Stimulated activated CD4-positive, alpha-beta T cell treated with anti-CD3 and anti-CD28 coated beads, TNF-alpha, amount 100 ng/mL, for 48 hours (primary cell): ENCODE results near the gene SPAG16.

ENCODE experiments used
- DNase-seq, 3 donors: peaks; one replicate each; pipeline ENCODE4 v3.0.0-alpha.2; 2020; ENCODE audit warnings: low read depth in 3 of 3

The SPAG16 gene

GRCh38 chr2:214076527-214076926 lies 792.3 kb downstream of the SPAG16 start:
- DNase-seq = no peak

GRCh38 chr2:214077727-214078126 lies 793.5 kb downstream of the SPAG16 start:
- no peak for DNase-seq

GRCh38 chr2:214079032-214079431 lies 794.8 kb downstream of the SPAG16 start:
- DNase-seq = no peak

- no peak for DNase-seq
Measured at GRCh38 chr2:214088536-214088935, 804.3 kb downstream of the SPAG16 start.

GRCh38 chr2:214096208-214096715 lies 812.0 kb downstream of the SPAG16 start:
- DNase-seq = no peak

GRCh38 chr2:214098811-214099210 lies 814.5 kb downstream of the SPAG16 start:
- no peak for DNase-seq

GRCh38 chr2:214100488-214100887 lies 816.2 kb downstream of the SPAG16 start:
- no peak for DNase-seq

- DNase-seq = no peak
Measured at GRCh38 chr2:214103276-214104001, 819.2 kb downstream of the SPAG16 start.

- no peak for DNase-seq
Measured at GRCh38 chr2:214104219-214104618, 820.0 kb downstream of the SPAG16 start.

- no peak for DNase-seq
Measured at GRCh38 chr2:214104967-214105366, 820.7 kb downstream of the SPAG16 start.

- no peak for DNase-seq
Measured at GRCh38 chr2:214107726-214108125, 823.5 kb downstream of the SPAG16 start.

GRCh38 chr2:214108598-214108997 lies 824.3 kb downstream of the SPAG16 start:
- DNase-seq = no peak

GRCh38 chr2:214117054-214117453 lies 832.8 kb downstream of the SPAG16 start:
- DNase-seq = no peak

- DNase-seq = no peak
Measured at GRCh38 chr2:214126135-214126534, 841.9 kb downstream of the SPAG16 start.

GRCh38 chr2:214127170-214127569 lies 842.9 kb downstream of the SPAG16 start:
- no peak for DNase-seq

GRCh38 chr2:214127571-214127970 lies 843.3 kb downstream of the SPAG16 start:
- DNase-seq = no peak

GRCh38 chr2:214128040-214128439 lies 843.8 kb downstream of the SPAG16 start:
- DNase-seq = no peak

- no peak for DNase-seq
Measured at GRCh38 chr2:214130114-214130513, 845.9 kb downstream of the SPAG16 start.

GRCh38 chr2:214135966-214136365 lies 851.7 kb downstream of the SPAG16 start:
- no peak for DNase-seq

GRCh38 chr2:214138779-214139178 lies 854.5 kb downstream of the SPAG16 start:
- no peak for DNase-seq

GRCh38 chr2:214139630-214140284 lies 855.5 kb downstream of the SPAG16 start:
- no peak for DNase-seq

GRCh38 chr2:214156971-214157370 lies 872.7 kb downstream of the SPAG16 start:
- no peak for DNase-seq

GRCh38 chr2:214158851-214159250 lies 874.6 kb downstream of the SPAG16 start:
- no peak for DNase-seq
